K562 (cell line): ENCODE results near the gene PALMD. TPM values are rescaled to one million over a fixed set of nuclear protein-coding genes. Genes with fewer than 3 reads are reported as not detected.
A peak's percentile ranks its signal among the peaks of the same experiment; 100 is the strongest.

Source experiments
- ATF1 ChIP-seq, 2 experiments: fragments of 450-650 bp in 1 of 2; IDR thresholded peaks; 2 replicates each; pipeline ENCODE4 v1.6.1; 2016; ENCODE audit warnings: missing compliant biosample characterization in 1 of 2, missing genetic modification characterization in 1 of 2
- CCAR2 ChIP-seq: fragments of 200-400 bp; formaldehyde crosslinking; IDR thresholded peaks from 2 replicates; pipeline ENCODE4 v1.6.1; 2017; ENCODE audit warnings: mild to moderate bottlenecking, low read depth, low read length
- CREM ChIP-seq: IDR thresholded peaks from 2 replicates; pipeline ENCODE4 v1.6.1; 2014; ENCODE audit warnings: antibody characterized with exemption, low read depth
- EHMT2 ChIP-seq: fragments of 450-650 bp; IDR thresholded peaks from 2 replicates; pipeline ENCODE4 v1.6.1; 2018; ENCODE audit warnings: antibody characterized with exemption
- HOXB6 ChIP-seq: fragments of 250-450 bp; sonication (Bioruptor Pico); IDR thresholded peaks from 2 replicates; pipeline ENCODE4 v1.5.1; 2022; ENCODE audit warnings: mild to moderate bottlenecking, borderline replicate concordance
- RAD21 ChIP-seq, 2 experiments: fragments of 250-450 bp in 1 of 2; fragments of 450-650 bp in 1 of 2; sonication (Bioruptor Pico) in 1 of 2; formaldehyde crosslinking in 1 of 2; IDR thresholded peaks in 1 of 2; conservative IDR thresholded peaks in 1 of 2; 2 replicates each; pipeline versions ENCODE4 v1.4.0 to v1.8.0; 2020 to 2022; ENCODE audit warnings: mild to moderate bottlenecking in 2 of 2, moderate library complexity in 1 of 2
- ZFP36 ChIP-seq: fragments of 150-350 bp; IDR thresholded peaks from 2 replicates; pipeline ENCODE4 v1.6.1; 2018; ENCODE audit warnings: low read length, low read depth; ENCODE audit not compliant: partially characterized antibody
- polyA plus RNA-seq, 8 experiments: library from polyadenylated mRNA; depleted of rRNA in 4 of 8; stranded (reverse) in 5 of 8; unstranded in 3 of 8; fragments of >200 nt; fragmentation: Nextera tagmentation in 2 of 8; fragmentation: Illumina TruSeq in 1 of 8; extraction: Ambion mirVana in 2 of 8; extraction: Trizol in 1 of 8; gene quantifications; 2 replicates each; pipeline versions ENCODE4 v1.2.1 to v1.2.3, GENCODE V29; 2011 to 2014; ENCODE audit warnings: inconsistent platforms in 1 of 8, missing spikeins in 1 of 8
- total RNA-seq, 7 experiments: library from RNA; depleted of rRNA in 6 of 7; stranded (reverse); fragments of >200 nt in 6 of 7; fragmentation: Illumina TruSeq in 2 of 7; extraction: Trizol in 2 of 7; gene quantifications; 2 replicates each; pipeline versions ENCODE4 v1.2.1 to v1.2.3, GENCODE V29; 2011 to 2021; ENCODE audit warnings: low replicate concordance in 1 of 7
- TF ChIP-seq, protein P1 (sequence below), 2 experiments: fragments of 450-650 bp; conservative IDR thresholded peaks; 2 replicates each; pipeline ENCODE4 v1.6.1; 2017; ENCODE audit warnings: mild to moderate bottlenecking in 2 of 2, moderate library complexity in 2 of 2
- TF ChIP-seq, protein P2 (sequence below), 2 experiments: fragments of 450-650 bp; formaldehyde crosslinking in 1 of 2; IDR thresholded peaks; 2 replicates each; pipeline versions ENCODE4 v1.4.0 to v1.6.1; 2014 to 2020; ENCODE audit warnings: mild to moderate bottlenecking in 2 of 2, borderline replicate concordance in 1 of 2, low read depth in 1 of 2
- TF ChIP-seq, protein P3 (sequence below): fragments of 450-650 bp; IDR thresholded peaks from 2 replicates; pipeline ENCODE4 v1.6.1; 2016; ENCODE audit warnings: mild to moderate bottlenecking
- TF ChIP-seq, protein P4 (sequence below): fragments of 450-650 bp; conservative IDR thresholded peaks from 2 replicates; pipeline ENCODE4 v1.6.1; 2016; ENCODE audit warnings: missing genetic modification characterization, low read depth, mild to moderate bottlenecking, missing compliant biosample characterization, moderate library complexity

PALMD gene
- total and polyA plus RNA-seq, 9 of the 15 experiments (the other 6 are each of a cell fraction or from before 2014, with no cell fraction given): 2.7 to 13.5 (median 5.4) TPM

DNA sequence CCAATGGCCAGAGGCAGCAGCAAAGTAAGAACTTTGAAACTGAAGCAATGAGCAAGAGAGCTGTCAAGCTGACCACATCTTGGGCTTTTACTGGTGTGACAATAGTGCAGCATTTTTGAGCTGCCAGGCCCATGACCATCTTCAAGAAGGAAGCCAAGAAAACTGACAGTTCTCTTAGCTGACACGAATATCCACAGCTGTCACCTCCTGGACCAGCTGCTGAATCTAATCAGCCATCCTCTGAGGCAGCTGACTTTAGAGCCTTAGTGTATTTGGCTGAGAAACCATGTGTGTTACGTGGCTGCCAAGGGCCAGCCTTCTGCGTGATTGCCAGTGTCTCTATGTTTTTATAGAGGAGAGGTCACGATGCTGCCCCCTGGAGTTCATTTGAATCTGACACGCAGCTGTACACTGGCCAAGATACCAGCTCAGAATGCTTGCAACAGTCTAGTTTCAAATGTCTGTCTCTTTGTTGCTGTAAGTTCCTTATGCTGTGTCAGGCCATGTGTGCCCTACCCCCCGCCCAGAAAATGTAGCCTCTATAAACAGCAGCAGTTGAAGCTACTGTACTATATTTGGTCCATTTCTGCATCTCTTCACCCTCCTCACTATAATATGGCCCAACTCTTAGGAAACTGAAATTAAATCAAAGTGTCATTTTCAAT lies 39.7 kb downstream of the PALMD start (continued):
- TF ChIP-seq, protein P1, sequence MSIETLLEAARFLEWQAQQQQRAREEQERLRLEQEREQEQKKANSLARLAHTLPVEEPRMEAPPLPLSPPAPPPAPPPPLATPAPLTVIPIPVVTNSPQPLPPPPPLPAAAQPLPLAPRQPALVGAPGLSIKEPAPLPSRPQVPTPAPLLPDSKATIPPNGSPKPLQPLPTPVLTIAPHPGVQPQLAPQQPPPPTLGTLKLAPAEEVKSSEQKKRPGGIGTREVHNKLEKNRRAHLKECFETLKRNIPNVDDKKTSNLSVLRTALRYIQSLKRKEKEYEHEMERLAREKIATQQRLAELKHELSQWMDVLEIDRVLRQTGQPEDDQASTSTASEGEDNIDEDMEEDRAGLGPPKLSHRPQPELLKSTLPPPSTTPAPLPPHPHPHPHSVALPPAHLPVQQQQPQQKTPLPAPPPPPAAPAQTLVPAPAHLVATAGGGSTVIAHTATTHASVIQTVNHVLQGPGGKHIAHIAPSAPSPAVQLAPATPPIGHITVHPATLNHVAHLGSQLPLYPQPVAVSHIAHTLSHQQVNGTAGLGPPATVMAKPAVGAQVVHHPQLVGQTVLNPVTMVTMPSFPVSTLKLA (conservative IDR thresholded peaks at IDR 0.05): 0 out of 4 replicates have a peak, but pooled peaks of 1 of the 2 experiments have one; percentile 32
- TF ChIP-seq CREM (0 out of 2 replicates have a peak, but pooled peaks have one; percentile 22), HOXB6 (CRISPR knock-in tag) (no peak), ZFP36 (peak; percentile 36), CCAR2 (no peak), RAD21 (CRISPR knock-in tag; conservative IDR thresholded peaks at IDR 0.05 in 1 of 2, IDR thresholded peaks at IDR 0.05 in 1 of 2) (peak; percentile 46 to 79), EHMT2 (no peak), ATF1 (CRISPR knock-in tag; IDR thresholded peaks at IDR 0.05) (no peak), ATF1 (tag; IDR thresholded peaks at IDR 0.05) (0 out of 2 replicates have a peak, but pooled peaks have one; percentile 12)
- TF ChIP-seq, protein P2, sequence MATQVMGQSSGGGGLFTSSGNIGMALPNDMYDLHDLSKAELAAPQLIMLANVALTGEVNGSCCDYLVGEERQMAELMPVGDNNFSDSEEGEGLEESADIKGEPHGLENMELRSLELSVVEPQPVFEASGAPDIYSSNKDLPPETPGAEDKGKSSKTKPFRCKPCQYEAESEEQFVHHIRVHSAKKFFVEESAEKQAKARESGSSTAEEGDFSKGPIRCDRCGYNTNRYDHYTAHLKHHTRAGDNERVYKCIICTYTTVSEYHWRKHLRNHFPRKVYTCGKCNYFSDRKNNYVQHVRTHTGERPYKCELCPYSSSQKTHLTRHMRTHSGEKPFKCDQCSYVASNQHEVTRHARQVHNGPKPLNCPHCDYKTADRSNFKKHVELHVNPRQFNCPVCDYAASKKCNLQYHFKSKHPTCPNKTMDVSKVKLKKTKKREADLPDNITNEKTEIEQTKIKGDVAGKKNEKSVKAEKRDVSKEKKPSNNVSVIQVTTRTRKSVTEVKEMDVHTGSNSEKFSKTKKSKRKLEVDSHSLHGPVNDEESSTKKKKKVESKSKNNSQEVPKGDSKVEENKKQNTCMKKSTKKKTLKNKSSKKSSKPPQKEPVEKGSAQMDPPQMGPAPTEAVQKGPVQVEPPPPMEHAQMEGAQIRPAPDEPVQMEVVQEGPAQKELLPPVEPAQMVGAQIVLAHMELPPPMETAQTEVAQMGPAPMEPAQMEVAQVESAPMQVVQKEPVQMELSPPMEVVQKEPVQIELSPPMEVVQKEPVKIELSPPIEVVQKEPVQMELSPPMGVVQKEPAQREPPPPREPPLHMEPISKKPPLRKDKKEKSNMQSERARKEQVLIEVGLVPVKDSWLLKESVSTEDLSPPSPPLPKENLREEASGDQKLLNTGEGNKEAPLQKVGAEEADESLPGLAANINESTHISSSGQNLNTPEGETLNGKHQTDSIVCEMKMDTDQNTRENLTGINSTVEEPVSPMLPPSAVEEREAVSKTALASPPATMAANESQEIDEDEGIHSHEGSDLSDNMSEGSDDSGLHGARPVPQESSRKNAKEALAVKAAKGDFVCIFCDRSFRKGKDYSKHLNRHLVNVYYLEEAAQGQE (IDR thresholded peaks at IDR 0.05; ENCODE audit: borderline replicate concordance): peak; percentile 67
- TF ChIP-seq, protein P2 (CRISPR knock-in tag; IDR thresholded peaks at IDR 0.05; ENCODE audit: low read depth): no peak
- TF ChIP-seq, protein P3, sequence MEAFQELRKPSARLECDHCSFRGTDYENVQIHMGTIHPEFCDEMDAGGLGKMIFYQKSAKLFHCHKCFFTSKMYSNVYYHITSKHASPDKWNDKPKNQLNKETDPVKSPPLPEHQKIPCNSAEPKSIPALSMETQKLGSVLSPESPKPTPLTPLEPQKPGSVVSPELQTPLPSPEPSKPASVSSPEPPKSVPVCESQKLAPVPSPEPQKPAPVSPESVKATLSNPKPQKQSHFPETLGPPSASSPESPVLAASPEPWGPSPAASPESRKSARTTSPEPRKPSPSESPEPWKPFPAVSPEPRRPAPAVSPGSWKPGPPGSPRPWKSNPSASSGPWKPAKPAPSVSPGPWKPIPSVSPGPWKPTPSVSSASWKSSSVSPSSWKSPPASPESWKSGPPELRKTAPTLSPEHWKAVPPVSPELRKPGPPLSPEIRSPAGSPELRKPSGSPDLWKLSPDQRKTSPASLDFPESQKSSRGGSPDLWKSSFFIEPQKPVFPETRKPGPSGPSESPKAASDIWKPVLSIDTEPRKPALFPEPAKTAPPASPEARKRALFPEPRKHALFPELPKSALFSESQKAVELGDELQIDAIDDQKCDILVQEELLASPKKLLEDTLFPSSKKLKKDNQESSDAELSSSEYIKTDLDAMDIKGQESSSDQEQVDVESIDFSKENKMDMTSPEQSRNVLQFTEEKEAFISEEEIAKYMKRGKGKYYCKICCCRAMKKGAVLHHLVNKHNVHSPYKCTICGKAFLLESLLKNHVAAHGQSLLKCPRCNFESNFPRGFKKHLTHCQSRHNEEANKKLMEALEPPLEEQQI: 0 out of 2 replicates have a peak, but pooled peaks have one; percentile 33
- TF ChIP-seq, protein P4, sequence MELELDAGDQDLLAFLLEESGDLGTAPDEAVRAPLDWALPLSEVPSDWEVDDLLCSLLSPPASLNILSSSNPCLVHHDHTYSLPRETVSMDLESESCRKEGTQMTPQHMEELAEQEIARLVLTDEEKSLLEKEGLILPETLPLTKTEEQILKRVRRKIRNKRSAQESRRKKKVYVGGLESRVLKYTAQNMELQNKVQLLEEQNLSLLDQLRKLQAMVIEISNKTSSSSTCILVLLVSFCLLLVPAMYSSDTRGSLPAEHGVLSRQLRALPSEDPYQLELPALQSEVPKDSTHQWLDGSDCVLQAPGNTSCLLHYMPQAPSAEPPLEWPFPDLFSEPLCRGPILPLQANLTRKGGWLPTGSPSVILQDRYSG: no peak
